Activated T-cell treated with anti-CD3 and anti-CD28 coated beads, Interleukin-2, amount 50 U/mL, for 24 hours (primary cell): ENCODE results near the gene ABHD14A.
"Not testable (repeated sequence)": the region's sequence is repeated elsewhere in the genome, so short reads cannot be mapped to it uniquely, and the experiment has no call there.

Experiments
- DNase-seq: peaks from one replicate; pipeline ENCODE4 v3.0.0-alpha.2; 2020
- H3K27ac Mint-ChIP-seq: 2 replicates; pipeline ENCODE4 v1.8.0; 2020; ENCODE audit warnings: mild to moderate bottlenecking, mixed read lengths
- H3K27me3 Mint-ChIP-seq: 2 replicates; pipeline ENCODE4 v1.8.0; 2020; ENCODE audit warnings: mixed read lengths
- H3K36me3 Mint-ChIP-seq: 2 replicates; pipeline ENCODE4 v1.8.0; 2020; ENCODE audit warnings: low read depth, mixed read lengths
- H3K4me1 Mint-ChIP-seq: 2 replicates; pipeline ENCODE4 v1.8.0; 2020; ENCODE audit warnings: low read depth, mixed read lengths
- H3K4me3 Mint-ChIP-seq: 2 replicates; pipeline ENCODE4 v1.8.0; 2020; ENCODE audit warnings: mild to moderate bottlenecking, moderate library complexity, mixed read lengths
- H3K9me3 Mint-ChIP-seq: 2 replicates; pipeline ENCODE4 v1.8.0; 2020; ENCODE audit warnings: mixed read lengths

ABHD14A gene

GRCh38 chr3:51974963-51975851 is at the start of gene ABHD14A:
TSS of gene ABHD14A (plus strand) at chr3:51975064. CDS start at chr3:51975136, 72 bp downstream.
- H3K27me3 Mint-ChIP-seq = no peaks in the 10 kb centered on the region
- peaks cover 35% of the 10 kb centered on the region for H3K36me3 Mint-ChIP-seq
- H3K9me3 Mint-ChIP-seq = no peaks in the 10 kb centered on the region
- peaks cover 51% of the 10 kb centered on the region for H3K4me1 Mint-ChIP-seq
- peak within 1 kb of the TSS; percentile 93 for H3K4me3 Mint-ChIP-seq
- peak within 1 kb of the TSS; percentile 96 for H3K27ac Mint-ChIP-seq
- peak; percentile 84 for DNase-seq

- no peaks in the 10 kb centered on the region for H3K4me1 Mint-ChIP-seq
- DNase-seq = no peak
- no peaks in the 10 kb centered on the region for H3K9me3 Mint-ChIP-seq
- H3K4me3 Mint-ChIP-seq = no peak overlapping the region
- peaks cover 21% of the 10 kb centered on the region for H3K36me3 Mint-ChIP-seq
- H3K27ac Mint-ChIP-seq = no peak overlapping the region
- no peaks in the 10 kb centered on the region for H3K27me3 Mint-ChIP-seq
Measured at GRCh38 chr3:51927061-51927977, 47.5 kb upstream of the ABHD14A start.

DNA sequence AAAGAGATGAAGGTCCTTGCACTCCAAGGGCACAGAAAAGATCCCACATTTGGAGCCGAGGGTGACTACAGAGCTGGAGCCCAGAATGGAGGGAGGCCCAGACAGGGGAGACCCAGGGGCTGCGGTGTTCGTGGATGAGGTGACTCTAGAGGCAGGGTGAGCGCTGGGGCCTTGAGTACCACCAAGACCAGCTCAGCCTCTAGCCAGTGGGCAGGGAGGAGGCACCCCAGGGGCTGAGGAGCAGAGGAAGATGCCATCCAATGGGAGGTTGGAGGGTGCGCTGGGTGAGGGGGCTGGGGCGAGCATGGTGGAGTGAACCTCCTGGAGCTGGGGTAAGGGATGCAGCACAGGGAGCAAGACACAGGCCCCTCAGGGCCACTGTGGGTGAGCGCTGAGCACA is 46.4 kb upstream of the ABHD14A start:
- H3K4me1 Mint-ChIP-seq = no peaks in the 10 kb centered on the region
- no peaks in the 10 kb centered on the region for H3K9me3 Mint-ChIP-seq
- no peaks in the 10 kb centered on the region for H3K27me3 Mint-ChIP-seq
- DNase-seq = no peak
- no peak overlapping the region for H3K4me3 Mint-ChIP-seq
- no peak overlapping the region for H3K27ac Mint-ChIP-seq
- peaks cover 32% of the 10 kb centered on the region for H3K36me3 Mint-ChIP-seq

DNA sequence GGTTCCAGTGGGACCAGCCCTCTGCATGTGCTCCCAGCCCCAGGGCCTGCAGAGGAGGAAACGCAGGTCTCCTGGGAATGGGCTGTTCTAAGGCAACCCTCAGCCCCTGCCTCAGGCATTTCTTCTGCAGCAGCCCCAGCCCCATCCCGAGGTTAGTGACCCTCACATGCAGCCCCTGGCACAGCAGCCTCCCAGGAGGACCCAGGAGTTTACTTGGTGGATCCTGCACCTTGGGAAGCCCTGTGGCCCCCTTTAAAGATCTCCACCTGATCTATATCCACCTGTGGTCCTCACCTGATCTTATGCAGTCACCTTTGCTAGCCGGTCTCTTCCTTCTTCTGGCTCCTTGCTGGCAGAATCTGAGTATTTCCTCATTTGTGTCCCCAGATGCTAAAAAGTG is 45.9 kb upstream of the ABHD14A start:
- H3K27me3 Mint-ChIP-seq, H3K27ac Mint-ChIP-seq, DNase-seq, H3K9me3 Mint-ChIP-seq, H3K4me3 Mint-ChIP-seq, H3K4me1 Mint-ChIP-seq: not testable (repeated sequence)
- peaks cover 37% of the 10 kb centered on the region for H3K36me3 Mint-ChIP-seq

GRCh38 chr3:51929420-51930003 is 45.4 kb upstream of the ABHD14A start:
- DNase-seq = no peak
- H3K36me3 Mint-ChIP-seq = peaks cover 43% of the 10 kb centered on the region

DNA sequence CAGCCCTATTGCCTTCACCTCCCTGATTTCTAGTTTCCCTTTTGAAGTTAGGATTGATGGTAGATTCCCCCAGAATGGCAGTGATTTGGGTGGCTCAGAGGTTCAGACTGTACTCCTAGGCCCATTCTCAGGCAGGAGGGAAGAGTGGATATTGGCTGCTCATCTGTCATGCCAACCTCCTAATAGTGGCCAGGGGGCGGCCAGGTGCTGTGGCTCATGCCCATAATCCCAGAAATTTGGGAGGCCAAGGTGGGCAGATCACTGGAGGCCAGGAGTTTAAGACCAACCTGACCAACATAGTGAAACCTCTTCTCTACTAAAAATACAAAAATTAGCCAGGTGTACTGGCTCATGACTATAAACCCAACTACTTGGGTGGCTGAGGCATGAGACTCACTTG is 44.4 kb upstream of the ABHD14A start:
- H3K36me3 Mint-ChIP-seq = peaks cover 52% of the 10 kb centered on the region
- no peak overlapping the region for H3K4me3 Mint-ChIP-seq
- H3K9me3 Mint-ChIP-seq = no peaks in the 10 kb centered on the region
- no peaks in the 10 kb centered on the region for H3K27me3 Mint-ChIP-seq
- H3K4me1 Mint-ChIP-seq = no peaks in the 10 kb centered on the region
- no peak for DNase-seq
- H3K27ac Mint-ChIP-seq = no peak overlapping the region

More at GRCh38 chr3:51929420-51930003, 45.4 kb upstream of the ABHD14A start:
- H3K9me3 Mint-ChIP-seq = no peaks in the 10 kb centered on the region
- H3K4me3 Mint-ChIP-seq = no peak overlapping the region
- H3K27ac Mint-ChIP-seq = no peak overlapping the region
- H3K27me3 Mint-ChIP-seq = no peaks in the 10 kb centered on the region
- no peaks in the 10 kb centered on the region for H3K4me1 Mint-ChIP-seq

- DNase-seq = no peak
- no peak overlapping the region for H3K4me3 Mint-ChIP-seq
- H3K27me3 Mint-ChIP-seq = no peaks in the 10 kb centered on the region
- peaks cover 65% of the 10 kb centered on the region for H3K36me3 Mint-ChIP-seq
- H3K9me3 Mint-ChIP-seq = no peaks in the 10 kb centered on the region
- no peak overlapping the region for H3K27ac Mint-ChIP-seq
- H3K4me1 Mint-ChIP-seq = no peaks in the 10 kb centered on the region
Measured at GRCh38 chr3:51931756-51932155, 43.1 kb upstream of the ABHD14A start.

DNA sequence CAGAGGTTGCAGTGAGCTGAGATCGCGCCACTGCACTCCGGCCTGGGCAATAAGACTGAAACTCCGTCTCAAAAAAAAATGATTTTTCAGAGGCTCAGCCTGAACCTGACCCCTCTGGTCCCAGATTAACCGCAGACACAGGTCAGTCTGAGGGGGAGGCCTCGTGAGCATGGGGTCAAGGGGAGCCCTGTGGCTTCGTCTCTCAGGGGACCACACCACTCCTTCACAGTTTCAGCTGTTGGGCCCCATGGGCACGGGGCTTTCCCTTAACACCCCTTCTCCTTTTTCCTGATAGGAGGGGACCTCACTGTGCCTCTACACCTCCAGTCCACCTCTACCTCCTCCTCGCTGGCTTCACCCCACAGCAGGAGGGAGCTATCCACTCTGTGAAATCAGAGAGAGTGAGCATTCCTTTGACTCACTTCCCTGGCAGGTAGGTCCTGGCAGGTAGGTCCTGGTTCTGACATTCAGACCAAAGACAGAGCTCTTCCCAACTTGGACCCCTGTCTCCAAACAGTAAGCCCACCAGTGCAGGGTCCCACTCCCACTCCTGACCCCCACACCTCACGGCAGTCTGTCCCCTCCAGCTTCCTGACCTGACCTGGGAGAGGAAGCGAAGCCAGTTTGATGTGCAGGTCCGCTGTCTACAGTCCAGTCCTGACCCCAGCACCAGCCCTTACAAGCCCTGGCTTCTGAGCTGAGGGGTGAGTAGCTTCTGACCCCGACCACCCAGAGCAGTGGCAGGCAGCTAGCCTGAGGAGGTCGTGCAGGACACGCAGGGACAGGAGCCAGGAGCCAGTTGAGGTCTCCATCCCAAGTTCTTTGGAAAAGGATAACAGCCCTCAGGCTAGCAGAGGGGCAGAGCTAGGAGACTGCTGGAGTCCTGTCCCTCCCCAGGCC is 42.1 kb upstream of the ABHD14A start:
- H3K4me1 Mint-ChIP-seq = peaks cover 2% of the 10 kb centered on the region
- H3K36me3 Mint-ChIP-seq = peaks cover 75% of the 10 kb centered on the region
- no peak overlapping the region for H3K4me3 Mint-ChIP-seq
- H3K27ac Mint-ChIP-seq = no peak overlapping the region
- no peaks in the 10 kb centered on the region for H3K27me3 Mint-ChIP-seq
- DNase-seq = no peak
- no peaks in the 10 kb centered on the region for H3K9me3 Mint-ChIP-seq

GRCh38 chr3:51933471-51934138 is 41.3 kb upstream of the ABHD14A start:
- DNase-seq = no peak
- Mint-ChIP-seq H3K4me1 (peaks cover 9% of the 10 kb centered on the region), H3K36me3 (peaks cover 84% of the 10 kb centered on the region), H3K9me3 (no peaks in the 10 kb centered on the region), H3K27me3 (no peaks in the 10 kb centered on the region), H3K27ac (peak overlapping the region; percentile 15), H3K4me3 (no peak overlapping the region)

GRCh38 chr3:51934139-51934850 is 40.6 kb upstream of the ABHD14A start:
- Mint-ChIP-seq H3K4me1 (peaks cover 14% of the 10 kb centered on the region), H3K9me3 (no peaks in the 10 kb centered on the region), H3K4me3 (no peak overlapping the region), H3K36me3 (peaks cover 90% of the 10 kb centered on the region), H3K27me3 (no peaks in the 10 kb centered on the region), H3K27ac (no peak overlapping the region)
- DNase-seq = no peak

DNA sequence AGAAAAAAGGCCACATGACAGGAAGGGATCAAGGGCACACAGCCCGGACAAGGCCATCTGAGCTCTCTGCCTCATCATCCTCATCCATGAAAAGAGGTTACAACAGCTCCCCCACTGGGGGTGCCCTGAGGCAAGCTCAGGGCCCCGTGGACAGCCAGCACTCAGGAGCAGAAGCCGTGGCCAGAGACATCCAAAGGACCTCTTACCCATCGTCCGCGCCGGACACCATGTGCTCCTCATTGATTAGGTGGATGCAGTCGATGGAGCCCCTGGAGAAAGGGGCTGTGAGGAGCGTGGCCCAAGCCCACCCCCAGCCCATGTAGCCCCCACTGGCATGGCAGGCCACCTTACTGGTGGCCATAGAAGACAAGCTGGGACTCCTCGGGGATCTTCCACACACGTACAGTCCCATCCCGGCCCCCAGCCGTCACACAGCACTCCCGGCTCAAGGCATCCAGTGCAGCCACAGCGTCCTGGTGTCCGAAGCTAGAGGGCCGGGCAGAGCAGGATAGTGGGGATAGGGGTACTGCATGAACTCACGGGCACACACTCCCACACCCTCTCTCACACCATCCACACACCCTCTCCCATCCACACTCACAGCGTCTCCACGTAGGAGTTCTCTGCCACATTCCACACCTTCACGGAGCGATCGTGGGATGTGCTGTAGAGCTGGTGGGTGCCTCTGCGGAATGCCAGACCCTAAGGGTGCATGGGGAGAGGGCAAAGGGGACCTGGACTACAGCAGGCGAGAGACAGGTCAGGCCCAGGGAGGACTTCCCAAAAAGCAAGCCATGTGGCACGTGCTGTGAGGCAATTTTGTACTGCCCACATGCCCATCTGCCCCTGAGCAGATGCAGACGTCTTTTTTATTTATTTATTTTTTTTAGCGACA is 39.6 kb upstream of the ABHD14A start:
- no peaks in the 10 kb centered on the region for H3K9me3 Mint-ChIP-seq
- no peak overlapping the region for H3K4me3 Mint-ChIP-seq
- peaks cover 22% of the 10 kb centered on the region for H3K4me1 Mint-ChIP-seq
- peaks cover 100% of the 10 kb centered on the region for H3K36me3 Mint-ChIP-seq
- no peak overlapping the region for H3K27ac Mint-ChIP-seq
- no peak for DNase-seq
- no peaks in the 10 kb centered on the region for H3K27me3 Mint-ChIP-seq
